Measurements from ENCODE around the gene MPC2.
"Not testable (repeated sequence)": the region's sequence is repeated elsewhere in the genome, so short reads cannot be mapped to it uniquely, and the experiment has no call there.

Gene MPC2

GRCh38 chr1:167904652-167905130, 32.2 kb downstream of the MPC2 start:
- DNase-seq, result peak in 1 of 2 donors; percentile 28

GRCh38 chr1:167900907-167901306, 36.0 kb downstream of the MPC2 start:
- DNase-seq, result no peak

GRCh38 chr1:167899253-167899681, 37.6 kb downstream of the MPC2 start:
- DNase-seq, result no peak

GRCh38 chr1:167898578-167899222, 38.2 kb downstream of the MPC2 start:
- no peak for DNase-seq

GRCh38 chr1:167893798-167894197, 43.1 kb downstream of the MPC2 start:
- peak; percentile 61 to 80 for DNase-seq

- DNase-seq, result no peak
Measured at GRCh38 chr1:167890400-167890799, 46.5 kb downstream of the MPC2 start.

GRCh38 chr1:167887187-167887586, 49.7 kb downstream of the MPC2 start:
- DNase-seq, result not testable (repeated sequence)

- no peak for DNase-seq
Measured at GRCh38 chr1:167882376-167882775, 54.5 kb downstream of the MPC2 start.

GRCh38 chr1:167881786-167882185, 55.1 kb downstream of the MPC2 start:
- no peak for DNase-seq

GRCh38 chr1:167881069-167881468, 55.8 kb downstream of the MPC2 start:
- DNase-seq, result no peak

- DNase-seq, result no peak
Measured at GRCh38 chr1:167880580-167881021, 56.3 kb downstream of the MPC2 start.

- DNase-seq, result peak in 1 of 2 donors; percentile 31
Measured at GRCh38 chr1:167879508-167879907, 57.4 kb downstream of the MPC2 start.

- peak in 1 of 2 donors; percentile 17 for DNase-seq
Measured at GRCh38 chr1:167878372-167879160, 58.3 kb downstream of the MPC2 start.

GRCh38 chr1:167876597-167877175, 60.2 kb downstream of the MPC2 start:
- DNase-seq, result no peak

- DNase-seq, result no peak
Measured at GRCh38 chr1:167871331-167871730, 65.5 kb downstream of the MPC2 start.

- not testable (repeated sequence) for DNase-seq
Measured at GRCh38 chr1:167869157-167870001, 67.5 kb downstream of the MPC2 start.

- not testable (repeated sequence) for DNase-seq
Measured at GRCh38 chr1:167866739-167867414, 70.0 kb downstream of the MPC2 start.
